Putamen (tissue), 1 donor: Measurements from ENCODE around the gene PSD2.

ENCODE experiments used
- DNase-seq: peaks from one replicate; pipeline ENCODE4 v3.0.0-alpha.2; 2016; ENCODE audit warnings: low spot score

The PSD2 gene

DNA sequence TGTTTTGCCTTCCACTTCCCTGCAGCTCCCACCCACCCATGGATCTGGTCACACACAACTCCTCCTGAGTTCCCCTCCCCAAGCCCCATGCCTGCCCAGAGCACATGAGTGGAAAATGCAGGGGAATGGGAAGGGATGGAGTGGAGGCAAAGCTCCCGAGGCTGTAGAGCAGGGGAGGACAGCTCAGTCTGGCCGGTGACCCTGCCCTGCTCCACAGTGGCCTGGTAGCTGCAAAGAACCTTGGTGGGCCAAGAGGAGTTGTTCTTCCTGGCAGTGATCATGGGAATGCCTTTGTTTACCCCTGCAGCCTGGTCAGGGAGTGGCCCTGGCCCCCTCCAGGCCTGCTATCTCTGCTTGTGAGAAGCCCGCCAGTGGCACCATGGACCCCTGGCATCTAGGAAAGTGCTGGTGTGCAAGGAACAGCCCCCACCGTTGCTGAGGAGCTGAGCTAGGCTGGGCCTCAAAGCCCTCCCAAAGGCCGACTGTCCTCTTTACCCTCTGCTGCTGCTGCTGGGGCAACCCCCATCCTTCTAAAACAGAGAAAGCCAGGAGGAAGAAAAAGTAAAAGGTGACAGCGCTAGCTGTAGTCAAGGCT lies 60.4 kb downstream of the PSD2 start:
- DNase-seq: no peak

DNA sequence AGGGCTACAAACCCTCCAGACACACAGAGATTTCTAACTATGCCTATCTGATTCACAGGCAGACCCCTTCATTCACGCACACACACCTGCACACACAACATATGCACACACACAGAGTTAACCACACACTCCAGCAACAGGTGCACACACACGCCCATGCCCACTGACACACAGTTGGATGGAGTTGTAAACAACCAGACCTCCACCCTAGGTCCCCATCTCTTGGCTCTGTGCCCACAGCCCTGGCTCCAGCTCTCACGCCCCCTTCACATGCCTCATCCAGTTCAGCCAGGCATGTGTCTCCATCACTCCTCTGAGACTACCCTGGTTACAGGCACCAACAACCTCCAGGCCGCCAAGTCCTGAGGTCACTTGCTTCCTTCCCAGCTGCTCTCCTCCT lies 61.1 kb downstream of the PSD2 start:
- no peak for DNase-seq

DNA sequence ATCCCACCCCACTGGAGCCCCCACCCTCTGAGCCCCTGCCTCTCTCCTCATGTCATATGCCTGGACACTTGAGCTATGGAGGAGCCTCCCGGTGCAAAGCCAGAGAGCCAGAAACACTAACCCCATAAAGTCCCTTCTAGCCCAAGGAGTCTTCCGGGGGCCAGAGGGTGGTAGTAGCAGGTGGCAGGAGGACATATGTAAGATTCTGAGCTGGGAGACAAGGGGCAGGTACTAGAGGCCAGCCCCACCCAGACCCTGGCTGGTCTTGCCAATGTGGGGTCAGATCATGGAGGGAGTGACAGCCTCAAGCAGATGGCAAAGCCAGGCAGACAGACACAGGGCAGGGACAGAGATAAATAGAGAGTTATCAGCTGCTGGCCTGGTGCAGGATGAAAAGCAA lies 63.4 kb downstream of the PSD2 start:
- no peak for DNase-seq

DNA sequence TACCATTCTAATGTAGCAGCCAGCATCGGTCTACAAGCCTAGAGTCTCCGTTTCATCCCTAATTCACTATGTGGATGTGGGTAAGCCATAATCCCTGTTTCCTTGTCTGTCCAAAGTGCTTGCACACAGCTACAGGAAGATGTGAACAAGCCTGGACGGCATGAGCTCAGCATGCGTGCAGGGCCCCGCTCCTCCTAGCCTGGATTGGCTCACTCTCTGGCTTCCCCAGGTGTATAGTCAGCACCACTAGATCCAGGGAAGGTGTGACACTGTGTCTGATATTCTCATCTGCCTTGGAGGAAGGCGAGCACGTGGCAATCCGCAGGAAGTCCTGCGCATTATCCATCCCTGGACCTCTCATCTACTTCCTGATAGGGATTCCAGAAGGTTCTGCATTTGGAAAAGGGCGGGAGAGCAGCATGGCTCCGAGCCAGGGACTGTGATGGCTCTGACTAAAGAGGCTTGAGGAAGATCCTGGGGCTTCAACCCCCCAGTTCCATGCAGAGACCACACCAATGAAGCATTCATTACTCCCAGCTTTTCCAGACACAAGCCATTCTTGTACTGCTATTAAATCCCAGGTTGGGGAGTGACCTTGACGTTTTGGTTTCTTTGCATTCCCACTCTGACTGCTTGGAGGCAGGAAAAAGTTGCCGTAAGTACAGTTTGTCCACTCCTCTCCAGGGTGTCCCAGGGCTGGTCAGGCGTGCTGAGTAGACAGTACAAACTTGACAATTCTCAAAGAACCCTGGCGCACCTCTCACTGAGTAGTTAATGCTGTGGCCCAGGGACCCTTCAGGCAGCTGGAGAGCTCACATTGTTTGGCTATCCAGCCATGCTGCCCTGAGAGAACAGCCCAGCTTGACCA lies 65.6 kb downstream of the PSD2 start:
- DNase-seq: no peak

DNA sequence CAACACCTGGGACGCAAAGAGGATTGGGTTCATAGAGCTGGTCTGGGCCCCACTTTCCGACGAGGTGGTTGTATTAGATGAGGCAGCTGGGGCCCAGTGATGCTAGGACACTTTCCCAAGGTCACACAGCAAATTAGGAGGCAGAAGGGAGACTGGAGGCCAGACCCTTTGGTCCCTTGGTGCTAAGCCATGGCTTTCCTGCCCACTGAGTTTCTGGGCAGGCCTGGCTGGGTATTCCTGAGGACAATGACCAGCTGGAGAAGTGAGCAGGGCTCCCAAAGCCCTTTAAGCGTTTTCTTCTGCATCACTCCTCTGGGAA lies 66.2 kb downstream of the PSD2 start:
- no peak for DNase-seq

DNA sequence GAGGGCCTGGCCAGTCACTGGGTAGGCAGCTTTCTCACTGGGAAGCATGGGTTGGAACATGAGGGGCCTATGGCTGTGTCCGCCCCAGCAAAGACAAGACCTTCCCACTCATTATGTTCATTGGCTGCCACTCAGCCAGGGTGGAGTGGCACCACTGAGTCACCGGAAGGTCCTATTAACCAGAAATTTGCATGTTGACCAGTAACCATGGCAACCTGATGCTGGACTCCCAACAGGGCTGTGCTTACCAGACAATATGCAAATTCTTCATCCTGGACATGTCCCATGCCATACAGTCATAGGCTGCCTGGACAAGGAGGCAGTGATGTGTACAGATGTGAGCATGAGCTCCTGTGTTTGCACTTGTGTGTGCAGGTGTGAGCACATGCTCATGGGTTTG lies 66.7 kb downstream of the PSD2 start:
- no peak for DNase-seq

DNA sequence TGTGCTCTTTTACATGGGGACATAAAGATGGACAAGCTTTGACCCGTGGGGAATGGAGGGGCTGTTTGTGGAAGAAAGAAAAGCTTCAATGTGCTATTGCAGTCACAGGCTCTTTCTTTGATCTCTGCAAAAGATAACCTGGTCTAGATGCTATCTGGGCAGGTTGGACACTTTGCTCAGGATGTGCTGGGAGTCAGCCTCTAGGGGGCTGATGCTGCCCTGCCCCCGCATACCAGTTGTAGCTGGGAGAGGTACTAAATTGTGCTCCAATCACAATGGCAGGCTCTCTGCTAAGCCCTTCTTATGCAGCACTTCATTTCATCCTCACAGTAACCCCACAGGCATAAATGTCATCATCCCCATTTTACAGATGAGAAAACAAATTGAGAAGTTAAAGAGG lies 67.2 kb downstream of the PSD2 start:
- no peak for DNase-seq

DNA sequence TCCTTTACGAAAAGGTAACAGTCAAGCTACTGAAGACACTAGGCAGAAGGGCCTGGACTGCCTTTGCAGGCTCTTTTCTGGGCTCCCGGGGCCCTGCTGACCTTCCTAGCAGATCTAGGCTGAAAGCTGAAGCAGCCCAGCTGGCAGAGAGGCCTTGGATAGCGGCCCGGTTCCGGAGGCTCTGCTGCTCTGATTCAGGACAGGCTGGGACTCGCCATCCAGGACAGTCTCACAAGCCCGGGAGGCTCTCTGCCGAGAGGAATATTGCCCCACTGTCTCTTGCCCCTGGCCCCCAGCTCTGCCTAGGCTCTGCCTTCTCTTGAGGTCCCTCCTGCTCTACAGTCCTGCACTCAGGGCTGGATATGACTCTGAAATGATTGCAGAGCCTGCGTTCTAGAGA lies 67.8 kb downstream of the PSD2 start:
- peak; percentile 82 for DNase-seq

DNA sequence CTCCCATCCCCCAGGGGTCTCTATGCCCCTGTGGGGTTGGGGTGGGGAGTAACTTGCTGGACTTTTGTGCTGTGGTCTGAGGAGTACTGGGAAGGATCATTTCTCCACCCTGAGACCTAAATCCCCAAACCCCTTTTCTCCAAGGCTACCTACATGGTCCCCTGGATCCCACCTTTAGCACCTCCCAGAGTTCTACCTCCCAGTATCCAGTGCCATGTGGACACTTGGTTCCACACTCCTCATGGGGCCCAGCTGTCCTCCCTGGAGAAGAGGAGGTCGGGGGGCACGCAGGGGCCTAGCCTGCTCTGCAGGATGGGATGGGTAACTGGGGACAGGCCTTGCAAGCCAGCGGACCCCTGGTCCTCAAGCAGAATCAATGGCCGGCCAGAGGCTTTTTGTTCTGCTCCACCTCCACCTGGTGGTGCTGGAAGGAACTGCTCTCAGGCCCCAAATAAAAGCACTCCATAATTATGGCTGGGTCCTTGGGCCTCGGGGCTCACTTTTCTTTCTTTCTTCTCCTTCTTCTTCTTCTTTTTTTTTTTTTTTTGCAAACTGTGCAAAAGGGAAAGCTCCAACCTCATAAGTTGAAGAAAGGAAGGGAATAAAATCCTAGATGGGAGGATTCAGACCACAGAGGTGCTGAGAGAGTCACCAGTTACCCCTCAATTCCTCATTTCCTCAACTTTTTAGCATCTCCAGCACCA lies 68.4 kb downstream of the PSD2 start:
- peak; percentile 68 for DNase-seq

DNA sequence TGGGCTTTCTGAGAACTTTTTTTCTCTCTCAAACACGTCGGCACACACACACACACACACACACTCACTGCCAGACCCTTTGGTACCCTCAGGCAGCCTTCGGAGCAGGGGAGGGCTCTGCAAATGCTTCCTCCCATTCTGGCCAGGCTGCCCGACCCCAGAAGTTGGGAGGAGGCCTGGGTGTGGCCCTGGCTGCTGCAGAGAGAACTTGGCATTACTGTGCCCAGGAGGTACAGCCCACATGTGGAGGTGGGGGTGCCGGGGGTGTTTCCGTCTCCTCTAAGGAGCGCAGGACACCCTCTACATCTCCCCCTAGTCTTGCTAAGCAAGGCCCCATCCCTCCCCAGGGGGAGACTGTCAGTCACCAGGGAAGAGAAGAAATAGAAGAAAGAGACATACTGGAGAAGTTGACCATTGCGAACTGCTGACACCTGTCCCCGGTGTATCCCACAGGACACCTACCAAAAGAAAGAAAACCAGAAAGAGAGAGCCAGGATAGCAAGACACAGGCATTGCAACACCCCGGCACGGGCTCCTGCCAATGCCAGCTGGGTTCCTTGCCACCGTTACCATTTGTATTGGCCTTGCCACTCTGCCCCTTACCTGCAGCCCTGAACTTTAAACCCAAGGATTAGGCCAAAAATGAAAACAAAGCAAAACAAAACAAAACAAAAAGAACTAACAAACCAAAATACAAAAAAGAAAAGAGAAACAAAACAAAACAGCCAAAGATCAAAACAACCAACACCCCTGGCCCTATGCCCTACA lies 69.3 kb downstream of the PSD2 start:
- DNase-seq: no peak

DNA sequence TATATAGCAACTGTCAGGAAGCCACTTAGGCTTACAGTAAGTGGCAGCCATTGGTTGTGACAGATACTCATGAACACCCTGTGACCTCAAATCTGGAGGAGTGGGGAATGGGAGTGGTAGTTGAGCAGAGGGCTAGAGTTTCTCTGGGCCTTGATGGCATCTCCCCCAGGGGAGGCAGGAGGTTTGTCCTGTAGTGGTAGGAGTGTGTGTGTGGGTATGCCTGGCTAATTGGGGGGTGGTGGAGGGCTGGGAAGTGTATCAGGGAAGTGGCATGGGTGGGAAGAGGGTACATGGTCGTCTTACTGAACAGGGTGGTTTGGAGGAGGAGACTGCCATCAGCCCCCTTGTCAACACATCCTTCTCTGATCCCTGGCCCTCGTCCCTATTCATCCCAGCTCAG lies 71.5 kb downstream of the PSD2 start:
- no peak for DNase-seq

DNA sequence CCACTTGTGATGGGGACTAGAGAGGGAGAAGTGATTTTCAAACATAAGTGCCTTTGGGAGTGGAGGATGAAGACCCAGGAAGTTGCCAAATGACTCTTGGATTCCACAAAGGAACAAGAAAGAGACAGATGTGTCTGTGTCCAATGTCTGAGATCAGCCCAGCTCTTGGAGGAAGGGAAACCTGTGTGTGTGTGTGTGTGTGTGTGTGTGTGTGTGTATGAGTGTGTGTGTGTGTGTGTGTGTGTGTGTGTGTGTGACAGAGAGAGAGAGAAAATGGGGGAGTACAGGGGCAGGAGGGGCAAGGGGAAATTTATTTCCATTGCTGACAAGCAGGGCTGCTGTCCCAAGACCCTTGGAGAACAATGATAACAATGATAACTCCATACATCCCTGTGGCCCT lies 72.0 kb downstream of the PSD2 start:
- no peak for DNase-seq

DNA sequence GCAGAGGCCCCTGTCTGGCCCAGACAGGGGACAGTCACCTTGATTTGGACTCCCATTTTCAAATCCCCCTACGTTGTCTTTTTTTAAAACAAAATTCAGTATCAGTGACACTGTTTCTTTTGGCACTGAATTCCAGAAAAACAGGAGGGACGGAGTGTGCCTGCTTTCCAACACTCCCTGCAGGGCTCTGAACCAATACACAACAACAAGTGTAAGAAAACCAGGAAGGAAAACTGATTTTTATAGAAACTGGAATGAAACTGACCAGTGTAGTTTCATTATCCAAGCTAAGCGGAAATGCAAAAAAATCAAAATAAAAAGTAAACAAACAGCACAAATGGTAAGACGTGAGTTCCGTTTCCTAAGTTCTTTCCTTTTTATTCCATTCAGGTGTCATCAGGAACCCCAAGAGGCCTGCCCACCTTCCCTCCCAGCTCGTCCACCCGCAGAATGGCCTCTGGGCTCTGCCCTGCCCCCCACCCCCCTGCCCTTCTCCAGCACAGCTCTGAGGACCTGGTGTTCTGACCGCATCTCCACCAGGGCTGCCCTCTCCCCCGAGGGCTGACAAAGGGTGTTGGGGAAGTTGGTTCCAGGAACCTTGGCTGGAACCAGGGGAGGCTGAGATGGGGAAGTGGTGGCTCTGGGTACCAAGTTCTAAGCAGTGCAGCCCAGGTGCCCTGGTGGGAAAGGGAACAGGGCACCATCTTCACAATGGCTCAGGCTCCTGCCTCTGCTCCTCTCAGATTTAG lies 73.6 kb downstream of the PSD2 start:
- DNase-seq: no peak

DNA sequence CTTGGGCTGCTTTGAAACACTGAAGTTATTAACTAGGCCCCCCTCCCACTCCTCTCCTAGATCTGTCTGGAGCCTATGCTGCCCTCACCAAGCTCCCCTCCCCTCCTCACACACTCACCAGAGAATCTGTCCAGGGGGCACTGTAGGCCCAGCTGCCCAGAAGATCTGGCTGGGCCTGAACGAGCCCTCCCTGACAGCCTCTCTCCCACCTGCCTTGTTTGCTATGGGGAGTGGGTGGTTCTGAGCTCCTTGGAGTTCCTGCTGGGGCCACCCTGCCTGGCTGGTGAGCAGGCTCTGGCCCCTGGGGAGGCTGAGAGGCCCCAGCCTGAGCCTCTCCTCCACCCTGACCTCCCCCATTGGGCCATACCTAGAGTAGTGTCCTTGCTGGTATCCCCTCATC lies 75.1 kb downstream of the PSD2 start:
- no peak for DNase-seq

DNA sequence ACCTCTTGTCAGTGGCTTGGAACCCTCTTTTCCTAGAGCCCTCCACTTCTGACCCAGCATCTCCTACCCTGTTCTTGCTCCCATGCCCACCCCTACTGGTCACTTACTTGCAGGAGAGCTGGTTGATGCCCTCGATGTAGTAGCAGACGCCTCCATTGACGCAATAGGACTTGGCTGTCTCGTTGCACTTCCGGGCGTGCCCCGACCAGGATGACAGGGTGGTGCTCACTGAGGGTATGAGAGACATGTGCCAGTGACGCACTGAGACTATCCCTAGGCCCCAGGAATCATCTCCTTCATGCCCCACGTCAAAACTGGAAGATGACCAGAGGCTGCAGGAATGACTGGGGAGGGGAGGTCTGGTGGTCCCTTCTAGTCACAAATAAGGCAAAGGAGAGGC lies 76.0 kb downstream of the PSD2 start:
- no peak for DNase-seq

DNA sequence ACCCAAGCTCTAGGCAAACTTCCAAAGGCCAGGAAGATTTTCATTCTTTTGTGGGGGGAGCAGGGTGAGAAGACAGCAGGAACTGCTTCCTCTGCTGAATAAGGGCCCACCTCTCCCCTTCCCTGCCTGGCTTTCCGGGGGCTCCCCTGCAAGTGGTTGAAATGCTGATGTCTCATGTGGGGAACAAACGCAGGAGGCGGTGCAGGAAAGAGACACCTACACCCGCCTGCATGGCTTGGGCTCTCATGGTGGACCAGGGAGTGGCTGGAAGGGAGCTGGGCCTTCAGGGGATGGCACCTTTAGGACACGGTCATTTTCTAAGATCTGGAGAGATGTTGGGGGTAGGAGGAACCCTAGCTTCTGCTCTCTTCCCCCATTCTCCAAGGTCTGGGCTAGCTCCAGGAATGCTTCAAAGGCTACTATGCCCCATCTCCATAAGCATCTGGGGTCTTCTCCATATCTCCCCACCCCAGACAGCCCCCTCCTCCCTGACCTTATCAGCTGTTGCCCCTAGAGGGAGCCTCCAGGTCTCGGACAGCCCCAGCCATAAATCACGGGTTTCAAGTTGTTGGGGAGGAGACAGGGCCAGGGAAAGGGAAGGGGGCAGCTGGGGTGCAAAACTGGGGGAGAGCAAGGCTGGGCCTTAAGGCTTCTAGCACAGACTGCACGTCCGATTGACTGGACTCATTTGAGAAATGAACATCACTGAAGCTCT lies 76.6 kb downstream of the PSD2 start:
- DNase-seq: no peak

DNA sequence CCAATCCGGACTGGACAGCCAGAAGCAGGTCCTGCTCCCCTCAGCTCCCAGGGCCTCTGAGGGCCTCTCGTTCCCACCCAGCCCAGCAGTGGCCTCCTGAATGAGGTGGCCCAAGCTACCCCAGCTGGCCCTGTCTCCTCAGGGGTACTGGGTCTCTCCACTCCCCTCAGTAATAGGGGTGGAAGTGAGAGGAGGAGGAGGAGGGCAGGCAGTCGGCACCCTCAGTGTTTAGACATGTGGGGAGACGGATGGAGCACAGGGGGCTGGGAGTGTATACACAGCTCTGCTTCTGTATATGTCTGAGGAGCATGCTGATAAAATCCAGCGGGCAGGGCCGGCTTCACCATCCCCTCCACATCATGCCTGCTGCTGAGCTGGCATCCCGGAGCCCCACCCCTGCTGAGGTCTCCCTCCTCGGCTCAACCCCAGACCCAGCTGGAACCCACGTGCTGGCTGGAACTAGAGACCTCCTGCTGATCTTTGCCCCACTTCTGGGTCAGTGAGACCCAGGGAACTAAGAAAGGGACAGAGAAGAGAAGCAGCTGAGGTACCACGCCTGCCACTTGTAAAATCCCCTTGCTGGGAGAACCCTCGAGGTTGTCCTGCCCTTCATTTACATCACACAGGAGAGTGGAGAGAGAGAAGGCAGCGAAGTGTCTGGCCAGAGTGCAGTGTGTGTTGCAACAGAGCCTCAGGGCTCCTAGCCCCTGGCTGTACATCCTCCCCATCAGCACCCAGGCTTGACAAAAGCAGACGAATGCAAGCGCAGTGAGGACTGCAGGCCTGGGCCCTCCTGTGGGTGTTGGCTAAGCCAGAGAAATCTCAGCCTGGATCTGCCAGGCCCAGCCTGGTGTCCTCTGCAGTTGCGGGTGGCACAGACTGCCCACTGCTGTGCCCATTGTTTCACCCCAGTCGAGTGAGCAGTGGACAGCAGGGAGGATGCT lies 77.5 kb downstream of the PSD2 start:
- no peak for DNase-seq

DNA sequence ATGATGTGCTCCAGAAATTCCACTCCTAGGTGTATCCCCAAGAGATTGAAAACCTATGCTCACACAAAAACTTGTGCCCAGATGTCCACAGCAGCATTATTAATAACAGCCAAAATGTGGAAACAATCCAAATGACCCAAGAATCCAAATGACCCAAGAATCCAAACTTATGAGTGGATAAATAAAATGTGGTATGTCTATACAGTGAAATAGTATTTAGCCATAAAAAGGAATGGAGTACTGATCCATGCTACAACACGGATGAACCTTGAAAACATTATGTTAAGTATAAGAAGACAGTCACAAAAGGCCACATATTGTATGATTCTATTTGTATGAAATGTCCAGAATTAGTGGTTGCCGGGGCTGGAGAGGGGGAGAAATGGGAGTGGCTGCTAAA lies 80.3 kb downstream of the PSD2 start:
- no peak for DNase-seq

DNA sequence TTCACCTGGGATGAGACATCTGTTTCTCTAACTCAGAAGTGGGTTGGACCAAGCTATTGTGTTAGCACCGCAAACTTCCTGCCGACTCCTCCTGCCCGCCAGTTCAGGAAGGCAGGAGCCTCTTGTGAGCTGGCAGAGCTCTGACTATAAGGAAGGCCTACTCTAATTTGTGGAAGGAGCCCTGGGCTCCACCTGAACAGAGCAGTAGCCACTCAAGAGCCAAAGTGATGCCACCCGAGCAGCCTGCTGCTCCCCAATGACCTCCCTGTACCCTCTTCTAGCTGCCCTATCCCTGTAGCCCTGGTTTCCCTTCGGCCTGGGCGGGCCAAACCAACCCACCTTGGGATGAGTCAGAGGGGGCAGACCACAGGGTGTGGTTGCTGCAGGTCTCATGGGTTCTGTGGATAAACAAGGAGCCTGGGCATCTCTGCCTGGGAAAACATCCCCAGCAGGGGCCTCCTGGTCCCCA lies 81.6 kb downstream of the PSD2 start:
- DNase-seq: no peak

DNA sequence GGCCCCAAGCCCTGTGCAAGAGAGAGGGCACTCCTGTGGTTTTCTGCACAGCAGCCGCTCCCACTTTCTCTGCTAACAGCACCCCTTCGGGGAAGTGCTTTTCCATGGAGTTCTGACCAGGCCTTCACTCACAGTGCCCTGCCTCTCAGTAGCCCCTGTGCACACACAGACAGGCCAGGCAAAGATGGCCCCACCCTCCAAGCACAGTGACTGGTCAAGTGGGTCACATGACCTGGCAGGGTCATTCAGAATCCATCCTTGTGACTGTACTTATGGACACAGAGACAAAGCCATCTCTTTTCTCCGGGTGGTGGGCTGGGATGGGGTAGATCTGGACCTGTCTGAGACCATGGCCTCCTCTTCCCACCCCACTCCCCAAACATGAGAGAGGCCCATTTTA lies 82.5 kb downstream of the PSD2 start:
- DNase-seq: no peak
